ENCODE results near the gene ZBTB16.

The ZBTB16 gene

DNA sequence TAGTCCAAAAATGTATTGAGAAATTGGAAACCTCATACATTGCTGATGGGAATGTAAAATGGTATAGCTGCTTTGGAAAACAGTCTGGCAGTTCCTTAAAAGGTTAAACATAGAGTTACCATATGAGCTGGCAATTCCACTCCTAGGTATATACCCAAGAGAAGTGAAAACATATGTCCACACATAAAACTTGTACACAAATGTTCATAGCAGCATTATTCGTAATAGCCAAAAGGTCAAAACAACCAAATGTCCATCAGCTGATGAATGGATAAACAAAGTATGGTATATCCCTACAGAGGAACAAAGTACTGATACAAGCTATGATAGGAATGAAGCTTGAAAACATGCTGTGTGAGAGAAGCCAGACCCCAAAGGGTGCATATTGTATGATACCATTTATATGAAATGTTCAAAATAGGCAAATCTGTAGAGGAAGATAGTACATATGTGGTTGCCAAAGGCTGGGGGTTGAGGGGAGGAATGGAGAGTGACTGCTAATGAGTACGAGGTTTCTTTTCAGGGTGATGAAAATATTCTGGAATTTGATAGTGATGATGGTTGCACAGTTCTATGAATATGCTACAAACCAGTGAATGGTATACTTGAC lies 85.8 kb downstream of the ZBTB16 start:
- no peak for ATAC-seq (ENCODE audit: low read depth)

DNA sequence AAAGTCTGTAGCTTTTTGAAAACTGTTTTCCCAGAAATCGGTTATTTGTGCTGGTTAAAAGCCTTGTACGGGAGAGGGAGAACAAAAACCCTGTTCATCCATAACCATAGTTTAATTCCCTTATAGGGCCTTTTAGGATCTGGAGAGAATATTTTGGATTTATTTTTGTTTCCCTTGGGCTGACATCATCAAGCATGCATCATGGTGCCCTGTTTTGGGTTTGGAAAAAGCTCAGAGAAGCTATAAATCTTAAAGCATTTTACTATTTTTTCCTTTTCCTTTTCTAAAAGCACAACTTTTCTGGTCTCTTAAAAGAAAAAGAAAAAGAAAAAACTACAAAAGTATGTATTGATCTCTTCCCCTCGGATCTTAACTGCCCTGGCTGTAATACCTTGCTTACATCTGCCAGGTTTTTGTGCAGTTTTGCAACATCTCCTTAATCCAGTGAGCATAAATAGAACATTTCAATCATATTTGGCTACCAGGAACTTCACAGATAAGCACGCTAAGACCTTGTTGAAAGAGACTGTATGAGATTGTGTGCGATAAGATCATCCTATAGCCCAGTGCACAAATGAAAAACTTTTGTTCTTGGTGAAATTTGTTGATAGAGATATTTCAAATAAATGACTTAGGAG lies 88.0 kb downstream of the ZBTB16 start:
- ATAC-seq (ENCODE audit: low read depth) (peak; percentile 31; the same call in 1 of the 3 replicates), DNase-seq (ENCODE audit: low spot score) (no peak)
- no peaks in the 10 kb centered on the region for H3K27me3 ChIP-seq (ENCODE audit: insufficient read depth, poor library complexity, severe bottlenecking)
- no peaks in the 10 kb centered on the region for H3K9me3 ChIP-seq (ENCODE audit: severe bottlenecking)
- H3K27ac ChIP-seq (ENCODE audit: poor library complexity, severe bottlenecking) = peak overlapping the region; percentile 36
- H3K4me3 ChIP-seq (ENCODE audit: severe bottlenecking) = no peak overlapping the region
- TF ChIP-seq, protein P1, sequence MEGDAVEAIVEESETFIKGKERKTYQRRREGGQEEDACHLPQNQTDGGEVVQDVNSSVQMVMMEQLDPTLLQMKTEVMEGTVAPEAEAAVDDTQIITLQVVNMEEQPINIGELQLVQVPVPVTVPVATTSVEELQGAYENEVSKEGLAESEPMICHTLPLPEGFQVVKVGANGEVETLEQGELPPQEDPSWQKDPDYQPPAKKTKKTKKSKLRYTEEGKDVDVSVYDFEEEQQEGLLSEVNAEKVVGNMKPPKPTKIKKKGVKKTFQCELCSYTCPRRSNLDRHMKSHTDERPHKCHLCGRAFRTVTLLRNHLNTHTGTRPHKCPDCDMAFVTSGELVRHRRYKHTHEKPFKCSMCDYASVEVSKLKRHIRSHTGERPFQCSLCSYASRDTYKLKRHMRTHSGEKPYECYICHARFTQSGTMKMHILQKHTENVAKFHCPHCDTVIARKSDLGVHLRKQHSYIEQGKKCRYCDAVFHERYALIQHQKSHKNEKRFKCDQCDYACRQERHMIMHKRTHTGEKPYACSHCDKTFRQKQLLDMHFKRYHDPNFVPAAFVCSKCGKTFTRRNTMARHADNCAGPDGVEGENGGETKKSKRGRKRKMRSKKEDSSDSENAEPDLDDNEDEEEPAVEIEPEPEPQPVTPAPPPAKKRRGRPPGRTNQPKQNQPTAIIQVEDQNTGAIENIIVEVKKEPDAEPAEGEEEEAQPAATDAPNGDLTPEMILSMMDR (IDR thresholded peaks at IDR 0.05; ENCODE audit: poor library complexity, severe bottlenecking) = no peak
- peaks cover 11% of the 10 kb centered on the region for H3K4me1 ChIP-seq (ENCODE audit: insufficient read depth, poor library complexity, severe bottlenecking)
- H3K36me3 ChIP-seq (ENCODE audit: low read depth) = no peaks in the 10 kb centered on the region; the same call in 1 of the 2 replicates

More for the DNA sequence above, 85.8 kb downstream of the ZBTB16 start:
- peaks cover 11% of the 10 kb centered on the region for H3K4me1 ChIP-seq (ENCODE audit: insufficient read depth, poor library complexity, severe bottlenecking)
- H3K36me3 ChIP-seq (ENCODE audit: low read depth) = no peaks in the 10 kb centered on the region; the same call in 1 of the 2 replicates
- TF ChIP-seq, protein P1 (IDR thresholded peaks at IDR 0.05; ENCODE audit: poor library complexity, severe bottlenecking) = no peak
- no peaks in the 10 kb centered on the region for H3K9me3 ChIP-seq (ENCODE audit: severe bottlenecking)
- H3K27me3 ChIP-seq (ENCODE audit: insufficient read depth, poor library complexity, severe bottlenecking) = no peaks in the 10 kb centered on the region
- no peak for DNase-seq (ENCODE audit: low spot score)
- no peak overlapping the region for H3K27ac ChIP-seq (ENCODE audit: poor library complexity, severe bottlenecking)
- H3K4me3 ChIP-seq (ENCODE audit: severe bottlenecking) = no peak overlapping the region

DNA sequence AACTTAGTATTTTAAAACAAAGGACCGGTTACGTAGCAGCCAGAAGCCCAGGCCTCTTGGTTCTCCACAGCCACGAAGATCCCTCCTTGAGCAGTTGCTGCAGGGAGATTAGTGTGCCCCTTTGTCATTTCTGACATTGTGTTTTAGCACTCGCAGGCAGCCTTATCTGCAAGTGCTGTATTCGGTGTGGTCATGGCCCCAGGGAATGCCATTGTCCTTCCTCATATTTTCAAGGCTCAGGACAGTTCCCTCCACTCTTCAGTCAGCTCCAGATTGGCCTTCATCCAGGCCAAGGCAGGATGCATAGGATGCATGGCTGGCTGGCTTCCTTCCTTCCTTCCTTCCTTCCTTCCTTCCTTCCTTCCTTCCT lies 88.5 kb downstream of the ZBTB16 start:
- Histone ChIP-seq H3K4me3 (ENCODE audit: severe bottlenecking) (no peak overlapping the region), H3K4me1 (ENCODE audit: insufficient read depth, poor library complexity, severe bottlenecking) (peaks cover 11% of the 10 kb centered on the region), H3K27me3 (ENCODE audit: insufficient read depth, poor library complexity, severe bottlenecking) (no peaks in the 10 kb centered on the region), H3K9me3 (ENCODE audit: severe bottlenecking) (no peaks in the 10 kb centered on the region), H3K36me3 (ENCODE audit: low read depth) (no peaks in the 10 kb centered on the region; the same call in 1 of the 2 replicates), H3K27ac (ENCODE audit: poor library complexity, severe bottlenecking) (peak overlapping the region; percentile 36)
- DNase-seq (ENCODE audit: low spot score) (no peak), ATAC-seq (ENCODE audit: low read depth) (peak; percentile 21; the same call in 1 of the 3 replicates)
- TF ChIP-seq, protein P1 (IDR thresholded peaks at IDR 0.05; ENCODE audit: poor library complexity, severe bottlenecking) = no peak

DNA sequence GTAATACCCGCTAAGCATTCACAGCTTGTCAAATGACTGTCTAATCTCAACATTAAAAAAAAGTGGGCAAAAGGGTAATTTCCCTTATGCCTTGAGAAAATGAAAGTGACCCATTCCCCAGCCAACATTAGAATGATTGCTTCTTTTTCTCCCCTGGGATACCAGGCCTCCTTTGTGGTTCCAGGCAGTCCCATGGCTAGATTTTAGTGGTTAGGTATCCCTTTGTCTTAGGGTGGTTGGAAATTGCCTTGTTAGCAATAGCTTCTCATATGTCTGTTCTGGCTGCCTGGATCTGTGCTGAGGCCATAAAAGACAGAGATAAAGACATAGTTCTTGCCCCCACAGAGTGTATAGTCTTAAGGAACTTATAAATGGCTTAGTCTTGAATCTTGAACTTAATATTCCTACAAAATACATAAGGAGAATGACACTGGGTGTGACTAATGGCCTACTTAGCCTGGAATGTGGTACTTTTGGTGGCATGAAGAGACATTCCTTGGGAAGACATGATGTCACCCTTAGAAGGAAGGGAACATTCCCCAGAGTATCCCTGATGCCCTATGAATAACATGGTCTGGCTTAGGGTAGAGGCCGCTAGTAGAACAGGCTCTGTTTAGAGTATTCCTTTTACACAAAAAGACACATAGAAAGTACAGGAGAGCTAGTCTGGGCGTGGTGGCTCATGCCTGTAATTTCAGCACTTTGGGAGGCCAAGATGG lies 90.3 kb downstream of the ZBTB16 start:
- no peak for ATAC-seq (ENCODE audit: low read depth)
- TF ChIP-seq, protein P1 (IDR thresholded peaks at IDR 0.05; ENCODE audit: poor library complexity, severe bottlenecking) = no peak

More for the DNA sequence above, 90.3 kb downstream of the ZBTB16 start:
- Histone ChIP-seq H3K27ac (ENCODE audit: poor library complexity, severe bottlenecking) (peak overlapping the region; percentile 21), H3K4me3 (ENCODE audit: severe bottlenecking) (no peak overlapping the region), H3K9me3 (ENCODE audit: severe bottlenecking) (no peaks in the 10 kb centered on the region), H3K36me3 (ENCODE audit: low read depth) (no peaks in the 10 kb centered on the region; the same call in 1 of the 2 replicates), H3K4me1 (ENCODE audit: insufficient read depth, poor library complexity, severe bottlenecking) (peaks cover 29% of the 10 kb centered on the region), H3K27me3 (ENCODE audit: insufficient read depth, poor library complexity, severe bottlenecking) (no peaks in the 10 kb centered on the region)
- no peak for DNase-seq (ENCODE audit: low spot score)
